ENCODE measurements around the gene CUX1.

The CUX1 gene

DNA sequence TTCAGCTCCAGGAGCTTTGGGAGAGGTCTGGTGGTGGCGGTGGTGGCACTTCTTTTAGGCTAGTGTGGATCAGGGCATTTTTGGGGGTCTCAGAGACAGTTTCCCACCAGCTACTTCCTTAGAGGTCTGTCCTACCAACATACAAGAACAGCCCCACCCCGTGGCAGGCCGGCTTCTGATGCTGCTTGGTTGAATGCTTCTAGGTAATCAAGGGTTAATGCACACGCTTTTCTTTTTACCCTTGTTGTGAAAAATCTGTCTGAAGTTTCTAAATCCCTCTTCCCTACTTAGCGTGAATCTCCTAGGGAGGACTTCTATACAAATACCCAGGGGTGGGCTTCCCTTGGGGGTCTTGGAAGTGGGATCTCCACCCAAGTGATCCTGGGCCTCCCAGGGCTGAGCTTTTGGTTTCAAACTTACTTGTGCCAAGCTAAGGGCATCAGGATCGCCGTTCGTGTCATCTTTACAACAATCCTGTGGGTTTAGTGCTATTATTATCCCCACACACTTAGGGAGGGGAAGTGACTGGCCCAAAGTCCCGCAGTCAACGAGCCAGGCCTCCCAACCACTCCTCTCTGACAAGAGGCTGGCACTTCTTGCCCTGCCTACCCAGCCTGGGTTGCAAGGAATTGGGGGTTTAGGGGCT lies 471.0 kb downstream of the CUX1 start (continued):
- TF ChIP-seq, protein P1, sequence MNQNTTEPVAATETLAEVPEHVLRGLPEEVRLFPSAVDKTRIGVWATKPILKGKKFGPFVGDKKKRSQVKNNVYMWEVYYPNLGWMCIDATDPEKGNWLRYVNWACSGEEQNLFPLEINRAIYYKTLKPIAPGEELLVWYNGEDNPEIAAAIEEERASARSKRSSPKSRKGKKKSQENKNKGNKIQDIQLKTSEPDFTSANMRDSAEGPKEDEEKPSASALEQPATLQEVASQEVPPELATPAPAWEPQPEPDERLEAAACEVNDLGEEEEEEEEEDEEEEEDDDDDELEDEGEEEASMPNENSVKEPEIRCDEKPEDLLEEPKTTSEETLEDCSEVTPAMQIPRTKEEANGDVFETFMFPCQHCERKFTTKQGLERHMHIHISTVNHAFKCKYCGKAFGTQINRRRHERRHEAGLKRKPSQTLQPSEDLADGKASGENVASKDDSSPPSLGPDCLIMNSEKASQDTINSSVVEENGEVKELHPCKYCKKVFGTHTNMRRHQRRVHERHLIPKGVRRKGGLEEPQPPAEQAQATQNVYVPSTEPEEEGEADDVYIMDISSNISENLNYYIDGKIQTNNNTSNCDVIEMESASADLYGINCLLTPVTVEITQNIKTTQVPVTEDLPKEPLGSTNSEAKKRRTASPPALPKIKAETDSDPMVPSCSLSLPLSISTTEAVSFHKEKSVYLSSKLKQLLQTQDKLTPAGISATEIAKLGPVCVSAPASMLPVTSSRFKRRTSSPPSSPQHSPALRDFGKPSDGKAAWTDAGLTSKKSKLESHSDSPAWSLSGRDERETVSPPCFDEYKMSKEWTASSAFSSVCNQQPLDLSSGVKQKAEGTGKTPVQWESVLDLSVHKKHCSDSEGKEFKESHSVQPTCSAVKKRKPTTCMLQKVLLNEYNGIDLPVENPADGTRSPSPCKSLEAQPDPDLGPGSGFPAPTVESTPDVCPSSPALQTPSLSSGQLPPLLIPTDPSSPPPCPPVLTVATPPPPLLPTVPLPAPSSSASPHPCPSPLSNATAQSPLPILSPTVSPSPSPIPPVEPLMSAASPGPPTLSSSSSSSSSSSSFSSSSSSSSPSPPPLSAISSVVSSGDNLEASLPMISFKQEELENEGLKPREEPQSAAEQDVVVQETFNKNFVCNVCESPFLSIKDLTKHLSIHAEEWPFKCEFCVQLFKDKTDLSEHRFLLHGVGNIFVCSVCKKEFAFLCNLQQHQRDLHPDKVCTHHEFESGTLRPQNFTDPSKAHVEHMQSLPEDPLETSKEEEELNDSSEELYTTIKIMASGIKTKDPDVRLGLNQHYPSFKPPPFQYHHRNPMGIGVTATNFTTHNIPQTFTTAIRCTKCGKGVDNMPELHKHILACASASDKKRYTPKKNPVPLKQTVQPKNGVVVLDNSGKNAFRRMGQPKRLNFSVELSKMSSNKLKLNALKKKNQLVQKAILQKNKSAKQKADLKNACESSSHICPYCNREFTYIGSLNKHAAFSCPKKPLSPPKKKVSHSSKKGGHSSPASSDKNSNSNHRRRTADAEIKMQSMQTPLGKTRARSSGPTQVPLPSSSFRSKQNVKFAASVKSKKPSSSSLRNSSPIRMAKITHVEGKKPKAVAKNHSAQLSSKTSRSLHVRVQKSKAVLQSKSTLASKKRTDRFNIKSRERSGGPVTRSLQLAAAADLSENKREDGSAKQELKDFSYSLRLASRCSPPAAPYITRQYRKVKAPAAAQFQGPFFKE (tag by site-specific recombination; IDR thresholded peaks at IDR 0.05; ENCODE audit: borderline replicate concordance) = no peak
- TF ChIP-seq ZNF354C (tag by site-specific recombination; IDR thresholded peaks at IDR 0.05; ENCODE audit: borderline replicate concordance, low read depth) (no peak), ZNF510 (tag by site-specific recombination; IDR thresholded peaks at IDR 0.05; ENCODE audit: insufficient replicate concordance) (no peak), ZNF239 (tag by site-specific recombination; IDR thresholded peaks at IDR 0.05) (no peak), ZNF24 (tag by site-specific recombination; IDR thresholded peaks at IDR 0.05) (no peak), HOXC10 (CRISPR knock-in tag; IDR thresholded peaks at IDR 0.05) (no peak), KLF7 (tag by site-specific recombination; IDR thresholded peaks at IDR 0.05; ENCODE audit: borderline replicate concordance) (no peak), ZNF132 (tag by site-specific recombination; IDR thresholded peaks at IDR 0.05; ENCODE audit: borderline replicate concordance) (no peak), SP7 (tag by site-specific recombination; IDR thresholded peaks at IDR 0.05) (no peak), ZNF341 (tag by site-specific recombination; IDR thresholded peaks at IDR 0.05; ENCODE audit: low read depth) (no peak), ZNF48 (tag by site-specific recombination; IDR thresholded peaks at IDR 0.05) (no peak)
- TF ChIP-seq, protein P2, sequence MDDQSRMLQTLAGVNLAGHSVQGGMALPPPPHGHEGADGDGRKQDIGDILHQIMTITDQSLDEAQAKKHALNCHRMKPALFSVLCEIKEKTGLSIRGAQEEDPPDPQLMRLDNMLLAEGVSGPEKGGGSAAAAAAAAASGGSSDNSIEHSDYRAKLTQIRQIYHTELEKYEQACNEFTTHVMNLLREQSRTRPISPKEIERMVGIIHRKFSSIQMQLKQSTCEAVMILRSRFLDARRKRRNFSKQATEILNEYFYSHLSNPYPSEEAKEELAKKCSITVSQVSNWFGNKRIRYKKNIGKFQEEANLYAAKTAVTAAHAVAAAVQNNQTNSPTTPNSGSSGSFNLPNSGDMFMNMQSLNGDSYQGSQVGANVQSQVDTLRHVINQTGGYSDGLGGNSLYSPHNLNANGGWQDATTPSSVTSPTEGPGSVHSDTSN (CRISPR knock-in tag; IDR thresholded peaks at IDR 0.05) = no peak
- TF ChIP-seq, protein P3, sequence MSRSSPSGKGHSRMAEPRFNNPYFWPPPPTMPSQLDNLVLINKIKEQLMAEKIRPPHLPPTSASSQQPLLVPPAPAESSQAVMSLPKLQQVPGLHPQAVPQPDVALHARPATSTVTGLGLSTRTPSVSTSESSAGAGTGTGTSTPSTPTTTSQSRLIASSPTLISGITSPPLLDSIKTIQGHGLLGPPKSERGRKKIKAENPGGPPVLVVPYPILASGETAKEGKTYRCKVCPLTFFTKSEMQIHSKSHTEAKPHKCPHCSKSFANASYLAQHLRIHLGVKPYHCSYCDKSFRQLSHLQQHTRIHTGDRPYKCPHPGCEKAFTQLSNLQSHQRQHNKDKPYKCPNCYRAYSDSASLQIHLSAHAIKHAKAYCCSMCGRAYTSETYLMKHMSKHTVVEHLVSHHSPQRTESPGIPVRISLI (tag by site-specific recombination; IDR thresholded peaks at IDR 0.05) = no peak
- TF ChIP-seq, protein P4, sequence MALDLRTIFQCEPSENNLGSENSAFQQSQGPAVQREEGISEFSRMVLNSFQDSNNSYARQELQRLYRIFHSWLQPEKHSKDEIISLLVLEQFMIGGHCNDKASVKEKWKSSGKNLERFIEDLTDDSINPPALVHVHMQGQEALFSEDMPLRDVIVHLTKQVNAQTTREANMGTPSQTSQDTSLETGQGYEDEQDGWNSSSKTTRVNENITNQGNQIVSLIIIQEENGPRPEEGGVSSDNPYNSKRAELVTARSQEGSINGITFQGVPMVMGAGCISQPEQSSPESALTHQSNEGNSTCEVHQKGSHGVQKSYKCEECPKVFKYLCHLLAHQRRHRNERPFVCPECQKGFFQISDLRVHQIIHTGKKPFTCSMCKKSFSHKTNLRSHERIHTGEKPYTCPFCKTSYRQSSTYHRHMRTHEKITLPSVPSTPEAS (tag by site-specific recombination; IDR thresholded peaks at IDR 0.05) = no peak

DNA sequence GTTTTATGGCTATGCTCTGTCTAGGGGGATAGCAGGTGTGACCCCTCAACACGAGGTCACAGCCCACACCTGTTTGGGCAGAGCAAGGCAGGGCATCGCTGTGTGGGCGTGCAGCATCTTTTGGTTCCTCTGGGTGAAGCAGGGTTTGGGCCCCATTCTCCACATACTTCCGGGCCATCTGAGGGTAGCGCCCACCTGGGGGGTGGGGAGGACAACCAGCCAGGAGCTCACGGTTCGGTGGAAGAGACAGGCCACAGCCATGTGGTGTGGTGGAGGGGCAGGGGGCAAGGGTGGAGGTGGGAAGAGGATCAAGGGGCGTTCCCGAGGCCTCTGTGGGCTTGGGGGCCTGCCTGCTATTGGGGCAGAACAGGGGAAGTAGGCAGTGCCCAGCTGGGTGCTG lies 471.6 kb downstream of the CUX1 start:
- no peaks in the 10 kb centered on the region; the same call in 1 of the 2 replicates for H3K4me1 ChIP-seq (ENCODE audit: control insufficient read depth, insufficient read depth, low read length)
- H3K4me3 ChIP-seq (ENCODE audit: low read depth, low read length) = no peak overlapping the region
- CTCF ChIA-PET = no interaction called here
- H3K9me3 ChIP-seq (ENCODE audit: control insufficient read depth, insufficient read depth, low read depth, low read length) = no peaks in the 10 kb centered on the region
- POLR2A ChIA-PET = interaction anchor here (0.6 to 1.6 kb wide), 3 partner anchors 75 to 1159 kb away, joined by 3 to 5 read pairs (median 5); no protein-coding TSS in a partner anchor
- H3K27ac ChIP-seq (ENCODE audit: extremely low read depth, low read depth, low read length) = no peak overlapping the region
- no peaks in the 10 kb centered on the region for H3K36me3 ChIP-seq (ENCODE audit: control insufficient read depth in 2 of 2, insufficient read depth in 1 of 2, low read length in 2 of 2)
- TF ChIP-seq KLF7 (tag by site-specific recombination; IDR thresholded peaks at IDR 0.05; ENCODE audit: borderline replicate concordance) (no peak), SP2 (tag by site-specific recombination; IDR thresholded peaks at IDR 0.05) (0 out of 2 replicates have a peak, but pooled peaks have one; percentile 25), ZSCAN16 (tag by site-specific recombination; IDR thresholded peaks at IDR 0.05) (no peak), ZNF768 (tag by site-specific recombination; IDR thresholded peaks at IDR 0.05) (no peak), ZNF555 (tag by site-specific recombination; conservative IDR thresholded peaks at IDR 0.05) (no peak), ZNF664 (tag by site-specific recombination; IDR thresholded peaks at IDR 0.05) (no peak), ZNF335 (tag by site-specific recombination; conservative IDR thresholded peaks at IDR 0.05) (no peak), YY2 (tag by site-specific recombination; IDR thresholded peaks at IDR 0.05) (no peak), ZBTB17 (tag by site-specific recombination; IDR thresholded peaks at IDR 0.05) (no peak)
- TF ChIP-seq, protein P5, sequence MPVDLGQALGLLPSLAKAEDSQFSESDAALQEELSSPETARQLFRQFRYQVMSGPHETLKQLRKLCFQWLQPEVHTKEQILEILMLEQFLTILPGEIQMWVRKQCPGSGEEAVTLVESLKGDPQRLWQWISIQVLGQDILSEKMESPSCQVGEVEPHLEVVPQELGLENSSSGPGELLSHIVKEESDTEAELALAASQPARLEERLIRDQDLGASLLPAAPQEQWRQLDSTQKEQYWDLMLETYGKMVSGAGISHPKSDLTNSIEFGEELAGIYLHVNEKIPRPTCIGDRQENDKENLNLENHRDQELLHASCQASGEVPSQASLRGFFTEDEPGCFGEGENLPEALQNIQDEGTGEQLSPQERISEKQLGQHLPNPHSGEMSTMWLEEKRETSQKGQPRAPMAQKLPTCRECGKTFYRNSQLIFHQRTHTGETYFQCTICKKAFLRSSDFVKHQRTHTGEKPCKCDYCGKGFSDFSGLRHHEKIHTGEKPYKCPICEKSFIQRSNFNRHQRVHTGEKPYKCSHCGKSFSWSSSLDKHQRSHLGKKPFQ (tag by site-specific recombination; IDR thresholded peaks at IDR 0.05) = no peak
- TF ChIP-seq, protein P6, sequence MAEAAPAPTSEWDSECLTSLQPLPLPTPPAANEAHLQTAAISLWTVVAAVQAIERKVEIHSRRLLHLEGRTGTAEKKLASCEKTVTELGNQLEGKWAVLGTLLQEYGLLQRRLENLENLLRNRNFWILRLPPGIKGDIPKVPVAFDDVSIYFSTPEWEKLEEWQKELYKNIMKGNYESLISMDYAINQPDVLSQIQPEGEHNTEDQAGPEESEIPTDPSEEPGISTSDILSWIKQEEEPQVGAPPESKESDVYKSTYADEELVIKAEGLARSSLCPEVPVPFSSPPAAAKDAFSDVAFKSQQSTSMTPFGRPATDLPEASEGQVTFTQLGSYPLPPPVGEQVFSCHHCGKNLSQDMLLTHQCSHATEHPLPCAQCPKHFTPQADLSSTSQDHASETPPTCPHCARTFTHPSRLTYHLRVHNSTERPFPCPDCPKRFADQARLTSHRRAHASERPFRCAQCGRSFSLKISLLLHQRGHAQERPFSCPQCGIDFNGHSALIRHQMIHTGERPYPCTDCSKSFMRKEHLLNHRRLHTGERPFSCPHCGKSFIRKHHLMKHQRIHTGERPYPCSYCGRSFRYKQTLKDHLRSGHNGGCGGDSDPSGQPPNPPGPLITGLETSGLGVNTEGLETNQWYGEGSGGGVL (tag by site-specific recombination; IDR thresholded peaks at IDR 0.05) = no peak
